Stimulated activated CD4-positive, alpha-beta T cell treated with anti-CD3 and anti-CD28 coated beads, Interleukin-15, amount 100 ng/mL, for 48 hours (primary cell): ENCODE measurements around the gene CSNK1A1L.

Source experiments
- DNase-seq, 2 donors: peaks; one replicate each; pipeline ENCODE4 v3.0.0-alpha.2; 2020; ENCODE audit warnings: low read depth in 2 of 2

The CSNK1A1L gene

GRCh38 chr13:37107456-37107855 lies 2.0 kb upstream of the CSNK1A1L start:
- DNase-seq = no peak

- DNase-seq = no peak
Measured at GRCh38 chr13:37106642-37107041, 1.2 kb upstream of the CSNK1A1L start.

- DNase-seq = no peak
Measured at GRCh38 chr13:37102896-37103295, 2.6 kb downstream of the CSNK1A1L start.

GRCh38 chr13:37101201-37101600 lies 4.3 kb downstream of the CSNK1A1L start:
- no peak for DNase-seq

- DNase-seq = no peak
Measured at GRCh38 chr13:37100731-37101130, 4.7 kb downstream of the CSNK1A1L start.

GRCh38 chr13:37097076-37097475 lies 8.4 kb downstream of the CSNK1A1L start:
- DNase-seq = no peak

- no peak for DNase-seq
Measured at GRCh38 chr13:37094840-37095239, 10.6 kb downstream of the CSNK1A1L start.

- no peak for DNase-seq
Measured at GRCh38 chr13:37094099-37094498, 11.4 kb downstream of the CSNK1A1L start.

- DNase-seq = no peak
Measured at GRCh38 chr13:37091835-37092234, 13.6 kb downstream of the CSNK1A1L start.

- DNase-seq = no peak
Measured at GRCh38 chr13:37090912-37091311, 14.6 kb downstream of the CSNK1A1L start.

GRCh38 chr13:37089495-37089894 lies 16.0 kb downstream of the CSNK1A1L start:
- DNase-seq = no peak

GRCh38 chr13:37087486-37087885 lies 18.0 kb downstream of the CSNK1A1L start:
- no peak for DNase-seq

GRCh38 chr13:37085606-37086005 lies 19.9 kb downstream of the CSNK1A1L start:
- no peak for DNase-seq

- DNase-seq = no peak
Measured at GRCh38 chr13:37076818-37077217, 28.6 kb downstream of the CSNK1A1L start.

- DNase-seq = no peak
Measured at GRCh38 chr13:37075164-37075563, 30.3 kb downstream of the CSNK1A1L start.

GRCh38 chr13:37074703-37075102 lies 30.8 kb downstream of the CSNK1A1L start:
- DNase-seq = no peak

GRCh38 chr13:37072024-37072423 lies 33.4 kb downstream of the CSNK1A1L start:
- DNase-seq = no peak

GRCh38 chr13:37070956-37071355 lies 34.5 kb downstream of the CSNK1A1L start:
- no peak for DNase-seq

GRCh38 chr13:37070145-37070695 lies 35.2 kb downstream of the CSNK1A1L start:
- no peak for DNase-seq

GRCh38 chr13:37069597-37070103 lies 35.8 kb downstream of the CSNK1A1L start:
- no peak for DNase-seq

- DNase-seq = no peak
Measured at GRCh38 chr13:37068962-37069361, 36.5 kb downstream of the CSNK1A1L start.

GRCh38 chr13:37067874-37068273 lies 37.6 kb downstream of the CSNK1A1L start:
- DNase-seq = no peak

- no peak for DNase-seq
Measured at GRCh38 chr13:37065890-37066526, 39.5 kb downstream of the CSNK1A1L start.

GRCh38 chr13:37059848-37060192 lies 45.6 kb downstream of the CSNK1A1L start:
- DNase-seq = no peak
